ENCODE measurements around the gene MBD3L1. TPM values are rescaled to one million over a fixed set of nuclear protein-coding genes. Genes with fewer than 3 reads are reported as not detected.

The MBD3L1 gene
- total and polyA plus RNA-seq, 10 of the 15 experiments (the other 5 are each of a cell fraction or from before 2014, with no cell fraction given) = not detected

DNA sequence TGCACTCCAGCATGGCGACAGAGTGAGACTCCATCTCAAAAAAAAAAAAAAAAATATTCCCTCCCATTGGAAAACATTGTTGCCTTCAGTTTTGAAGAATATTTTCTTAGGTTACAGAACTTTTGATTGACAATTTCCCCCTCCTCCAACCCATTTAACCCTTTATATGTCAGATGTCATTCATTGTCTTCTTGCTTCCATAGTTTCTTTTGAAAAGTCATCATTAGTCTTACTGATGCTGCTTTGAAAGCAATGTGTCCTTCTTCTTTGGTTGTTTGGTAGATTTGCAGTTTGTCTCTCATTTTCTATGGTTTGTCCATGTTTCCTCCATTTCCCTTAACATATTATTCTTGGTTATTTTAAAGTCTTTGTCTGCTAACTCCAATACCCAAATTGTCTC lies 25.5 kb upstream of the MBD3L1 start:
- Histone ChIP-seq H3K9me3 (replicated peaks; ENCODE audit: control insufficient read depth, insufficient read depth, low read length) (peaks cover 11% of the 10 kb centered on the region), H3K4me2 (ENCODE audit: control insufficient read depth, insufficient read depth) (no peak overlapping the region)

More for the DNA sequence above, 25.5 kb upstream of the MBD3L1 start:
- no peak for DNase-seq (ENCODE audit: low read depth, low spot score)
- SMC1A ChIA-PET (ENCODE audit: uncharacterized antibody, unreplicated experiment) = no interaction called here
- in situ Hi-C loops (cut with MboI) (no loop called here), intact Hi-C loops (cut with micrococcal nuclease; ENCODE audit: unreplicated experiment) (no loop called here)
- BruUV-seq (replicated peaks) = no TSS peak
- no peak for ATAC-seq
- Histone ChIP-seq H4K20me1 (ENCODE audit: control insufficient read depth, insufficient read depth) (no peaks in the 10 kb centered on the region), H3K4me1 (ENCODE audit: control insufficient read depth, insufficient read depth, low read length) (no peaks in the 10 kb centered on the region), H3K4me3 (no peak overlapping the region), H3K27ac (ENCODE audit: control insufficient read depth, insufficient read depth) (no peak overlapping the region), H3K27me3 (replicated peaks in 1 of 2; ENCODE audit: control insufficient read depth in 2 of 2, insufficient read depth in 2 of 2, low read length in 1 of 2) (no peaks in the 10 kb centered on the region), H2AFZ (ENCODE audit: control insufficient read depth, low read depth, low read length) (no peak overlapping the region), H3K9ac (ENCODE audit: control insufficient read depth, insufficient read depth, low read length) (no peak overlapping the region), H3K79me2 (ENCODE audit: control insufficient read depth, insufficient read depth, low read length) (no peaks in the 10 kb centered on the region), H3K36me3 (ENCODE audit: control insufficient read depth in 2 of 2, insufficient read depth in 2 of 2, low read length in 1 of 2) (no peaks in the 10 kb centered on the region)
- no peak for FAIRE-seq
- WGBS (ENCODE audit: insufficient coverage, insufficient replicate concordance, low lambda C conversion rate, missing lambda C conversion rate) = 83% methylated on average over 1 of the region's 1 CpG
- RAD21 ChIA-PET (ENCODE audit: unreplicated experiment) = no interaction called here
- POLR2A ChIA-PET = no interaction called here
- TF ChIP-seq BCL11A (IDR thresholded peaks at IDR 0.05; ENCODE audit: low read depth, low read length) (no peak), CHD1 (IDR thresholded peaks at IDR 0.05; ENCODE audit: low read depth, low read length) (no peak), STAT3 (IDR thresholded peaks at IDR 0.05; ENCODE audit: low read depth, low read length) (no peak), POLR2AphosphoS5 (IDR thresholded peaks at IDR 0.05; ENCODE audit: low read length) (no peak), SMAD1 (IDR thresholded peaks at IDR 0.05; ENCODE audit: low read depth, partially characterized antibody) (no peak)
- TF ChIP-seq, protein P1, sequence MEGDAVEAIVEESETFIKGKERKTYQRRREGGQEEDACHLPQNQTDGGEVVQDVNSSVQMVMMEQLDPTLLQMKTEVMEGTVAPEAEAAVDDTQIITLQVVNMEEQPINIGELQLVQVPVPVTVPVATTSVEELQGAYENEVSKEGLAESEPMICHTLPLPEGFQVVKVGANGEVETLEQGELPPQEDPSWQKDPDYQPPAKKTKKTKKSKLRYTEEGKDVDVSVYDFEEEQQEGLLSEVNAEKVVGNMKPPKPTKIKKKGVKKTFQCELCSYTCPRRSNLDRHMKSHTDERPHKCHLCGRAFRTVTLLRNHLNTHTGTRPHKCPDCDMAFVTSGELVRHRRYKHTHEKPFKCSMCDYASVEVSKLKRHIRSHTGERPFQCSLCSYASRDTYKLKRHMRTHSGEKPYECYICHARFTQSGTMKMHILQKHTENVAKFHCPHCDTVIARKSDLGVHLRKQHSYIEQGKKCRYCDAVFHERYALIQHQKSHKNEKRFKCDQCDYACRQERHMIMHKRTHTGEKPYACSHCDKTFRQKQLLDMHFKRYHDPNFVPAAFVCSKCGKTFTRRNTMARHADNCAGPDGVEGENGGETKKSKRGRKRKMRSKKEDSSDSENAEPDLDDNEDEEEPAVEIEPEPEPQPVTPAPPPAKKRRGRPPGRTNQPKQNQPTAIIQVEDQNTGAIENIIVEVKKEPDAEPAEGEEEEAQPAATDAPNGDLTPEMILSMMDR (IDR thresholded peaks at IDR 0.05 in 2 of 3, conservative IDR thresholded peaks at IDR 0.05 in 1 of 3; ENCODE audit: control insufficient read depth in 2 of 3, extremely low read depth in 1 of 3, insufficient read depth in 1 of 3, low read depth in 3 of 3, low read length in 3 of 3) = no peak
- TF ChIP-seq, protein P2, sequence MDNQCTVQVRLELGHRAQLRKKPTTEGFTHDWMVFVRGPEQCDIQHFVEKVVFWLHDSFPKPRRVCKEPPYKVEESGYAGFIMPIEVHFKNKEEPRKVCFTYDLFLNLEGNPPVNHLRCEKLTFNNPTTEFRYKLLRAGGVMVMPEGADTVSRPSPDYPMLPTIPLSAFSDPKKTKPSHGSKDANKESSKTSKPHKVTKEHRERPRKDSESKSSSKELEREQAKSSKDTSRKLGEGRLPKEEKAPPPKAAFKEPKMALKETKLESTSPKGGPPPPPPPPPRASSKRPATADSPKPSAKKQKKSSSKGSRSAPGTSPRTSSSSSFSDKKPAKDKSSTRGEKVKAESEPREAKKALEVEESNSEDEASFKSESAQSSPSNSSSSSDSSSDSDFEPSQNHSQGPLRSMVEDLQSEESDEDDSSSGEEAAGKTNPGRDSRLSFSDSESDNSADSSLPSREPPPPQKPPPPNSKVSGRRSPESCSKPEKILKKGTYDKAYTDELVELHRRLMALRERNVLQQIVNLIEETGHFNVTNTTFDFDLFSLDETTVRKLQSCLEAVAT (IDR thresholded peaks at IDR 0.05) = no peak
- TF ChIP-seq, protein P3, sequence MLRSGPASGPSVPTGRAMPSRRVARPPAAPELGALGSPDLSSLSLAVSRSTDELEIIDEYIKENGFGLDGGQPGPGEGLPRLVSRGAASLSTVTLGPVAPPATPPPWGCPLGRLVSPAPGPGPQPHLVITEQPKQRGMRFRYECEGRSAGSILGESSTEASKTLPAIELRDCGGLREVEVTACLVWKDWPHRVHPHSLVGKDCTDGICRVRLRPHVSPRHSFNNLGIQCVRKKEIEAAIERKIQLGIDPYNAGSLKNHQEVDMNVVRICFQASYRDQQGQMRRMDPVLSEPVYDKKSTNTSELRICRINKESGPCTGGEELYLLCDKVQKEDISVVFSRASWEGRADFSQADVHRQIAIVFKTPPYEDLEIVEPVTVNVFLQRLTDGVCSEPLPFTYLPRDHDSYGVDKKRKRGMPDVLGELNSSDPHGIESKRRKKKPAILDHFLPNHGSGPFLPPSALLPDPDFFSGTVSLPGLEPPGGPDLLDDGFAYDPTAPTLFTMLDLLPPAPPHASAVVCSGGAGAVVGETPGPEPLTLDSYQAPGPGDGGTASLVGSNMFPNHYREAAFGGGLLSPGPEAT (IDR thresholded peaks at IDR 0.05; ENCODE audit: low read depth) = no peak
- TF ChIP-seq, protein P4, sequence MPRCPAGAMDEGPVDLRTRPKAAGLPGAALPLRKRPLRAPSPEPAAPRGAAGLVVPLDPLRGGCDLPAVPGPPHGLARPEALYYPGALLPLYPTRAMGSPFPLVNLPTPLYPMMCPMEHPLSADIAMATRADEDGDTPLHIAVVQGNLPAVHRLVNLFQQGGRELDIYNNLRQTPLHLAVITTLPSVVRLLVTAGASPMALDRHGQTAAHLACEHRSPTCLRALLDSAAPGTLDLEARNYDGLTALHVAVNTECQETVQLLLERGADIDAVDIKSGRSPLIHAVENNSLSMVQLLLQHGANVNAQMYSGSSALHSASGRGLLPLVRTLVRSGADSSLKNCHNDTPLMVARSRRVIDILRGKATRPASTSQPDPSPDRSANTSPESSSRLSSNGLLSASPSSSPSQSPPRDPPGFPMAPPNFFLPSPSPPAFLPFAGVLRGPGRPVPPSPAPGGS (IDR thresholded peaks at IDR 0.05; ENCODE audit: borderline replicate concordance, insufficient read depth, low read depth, low read length, poor library complexity, severe bottlenecking) = no peak
- TF ChIP-seq, protein P5, sequence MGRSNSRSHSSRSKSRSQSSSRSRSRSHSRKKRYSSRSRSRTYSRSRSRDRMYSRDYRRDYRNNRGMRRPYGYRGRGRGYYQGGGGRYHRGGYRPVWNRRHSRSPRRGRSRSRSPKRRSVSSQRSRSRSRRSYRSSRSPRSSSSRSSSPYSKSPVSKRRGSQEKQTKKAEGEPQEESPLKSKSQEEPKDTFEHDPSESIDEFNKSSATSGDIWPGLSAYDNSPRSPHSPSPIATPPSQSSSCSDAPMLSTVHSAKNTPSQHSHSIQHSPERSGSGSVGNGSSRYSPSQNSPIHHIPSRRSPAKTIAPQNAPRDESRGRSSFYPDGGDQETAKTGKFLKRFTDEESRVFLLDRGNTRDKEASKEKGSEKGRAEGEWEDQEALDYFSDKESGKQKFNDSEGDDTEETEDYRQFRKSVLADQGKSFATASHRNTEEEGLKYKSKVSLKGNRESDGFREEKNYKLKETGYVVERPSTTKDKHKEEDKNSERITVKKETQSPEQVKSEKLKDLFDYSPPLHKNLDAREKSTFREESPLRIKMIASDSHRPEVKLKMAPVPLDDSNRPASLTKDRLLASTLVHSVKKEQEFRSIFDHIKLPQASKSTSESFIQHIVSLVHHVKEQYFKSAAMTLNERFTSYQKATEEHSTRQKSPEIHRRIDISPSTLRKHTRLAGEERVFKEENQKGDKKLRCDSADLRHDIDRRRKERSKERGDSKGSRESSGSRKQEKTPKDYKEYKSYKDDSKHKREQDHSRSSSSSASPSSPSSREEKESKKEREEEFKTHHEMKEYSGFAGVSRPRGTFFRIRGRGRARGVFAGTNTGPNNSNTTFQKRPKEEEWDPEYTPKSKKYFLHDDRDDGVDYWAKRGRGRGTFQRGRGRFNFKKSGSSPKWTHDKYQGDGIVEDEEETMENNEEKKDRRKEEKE (IDR thresholded peaks at IDR 0.05) = no peak
- TF ChIP-seq, protein P6, sequence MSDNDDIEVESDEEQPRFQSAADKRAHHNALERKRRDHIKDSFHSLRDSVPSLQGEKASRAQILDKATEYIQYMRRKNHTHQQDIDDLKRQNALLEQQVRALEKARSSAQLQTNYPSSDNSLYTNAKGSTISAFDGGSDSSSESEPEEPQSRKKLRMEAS (IDR thresholded peaks at IDR 0.05; ENCODE audit: low read depth, low read length) = no peak
- CTCF ChIA-PET = no interaction called here

All from GM12878 (cell line).